Measurements from ENCODE around the gene EGFL7.
A peak's percentile ranks its signal among the peaks of the same experiment; 100 is the strongest.

The EGFL7 gene

GRCh38 chr9:136674786-136675349 is 12.2 kb downstream of the EGFL7 start:
- no peak for DNase-seq

GRCh38 chr9:136675477-136676296 is 13.0 kb downstream of the EGFL7 start:
- no peak for DNase-seq

DNA sequence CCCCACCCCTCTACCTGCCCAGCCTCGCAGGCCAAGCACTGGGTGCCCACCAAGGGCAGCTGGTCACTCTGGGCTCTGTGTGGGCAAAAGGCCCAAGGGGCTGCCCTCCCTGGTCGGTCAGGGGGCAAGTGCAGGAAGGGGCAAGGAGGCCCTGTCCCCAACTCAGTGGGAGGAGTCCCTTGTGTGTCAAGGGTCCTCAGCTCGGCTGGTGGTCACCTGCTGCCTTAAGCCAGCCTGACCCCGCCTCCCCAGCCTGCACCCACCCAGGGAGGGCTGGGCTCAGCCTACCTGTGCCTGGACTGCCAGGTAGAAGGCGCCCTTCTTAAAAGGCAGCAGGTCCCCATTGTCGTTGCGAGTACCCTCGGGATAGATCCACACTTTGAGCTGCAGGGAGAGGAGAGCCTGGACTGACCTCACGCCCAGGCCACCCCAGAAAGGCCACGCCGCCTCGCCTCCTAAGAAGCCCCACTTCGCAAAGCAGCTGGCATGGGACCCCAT is 13.6 kb downstream of the EGFL7 start:
- no peak for DNase-seq

GRCh38 chr9:136676920-136677686 is 14.4 kb downstream of the EGFL7 start:
- DNase-seq: no peak

GRCh38 chr9:136678034-136678433 is 15.3 kb downstream of the EGFL7 start:
- DNase-seq: no peak

GRCh38 chr9:136678624-136679023 is 15.9 kb downstream of the EGFL7 start:
- no peak for DNase-seq

- no peak for DNase-seq
Measured at GRCh38 chr9:136679431-136679941, 16.8 kb downstream of the EGFL7 start.

GRCh38 chr9:136681029-136681428 is 18.3 kb downstream of the EGFL7 start:
- no peak for DNase-seq

DNA sequence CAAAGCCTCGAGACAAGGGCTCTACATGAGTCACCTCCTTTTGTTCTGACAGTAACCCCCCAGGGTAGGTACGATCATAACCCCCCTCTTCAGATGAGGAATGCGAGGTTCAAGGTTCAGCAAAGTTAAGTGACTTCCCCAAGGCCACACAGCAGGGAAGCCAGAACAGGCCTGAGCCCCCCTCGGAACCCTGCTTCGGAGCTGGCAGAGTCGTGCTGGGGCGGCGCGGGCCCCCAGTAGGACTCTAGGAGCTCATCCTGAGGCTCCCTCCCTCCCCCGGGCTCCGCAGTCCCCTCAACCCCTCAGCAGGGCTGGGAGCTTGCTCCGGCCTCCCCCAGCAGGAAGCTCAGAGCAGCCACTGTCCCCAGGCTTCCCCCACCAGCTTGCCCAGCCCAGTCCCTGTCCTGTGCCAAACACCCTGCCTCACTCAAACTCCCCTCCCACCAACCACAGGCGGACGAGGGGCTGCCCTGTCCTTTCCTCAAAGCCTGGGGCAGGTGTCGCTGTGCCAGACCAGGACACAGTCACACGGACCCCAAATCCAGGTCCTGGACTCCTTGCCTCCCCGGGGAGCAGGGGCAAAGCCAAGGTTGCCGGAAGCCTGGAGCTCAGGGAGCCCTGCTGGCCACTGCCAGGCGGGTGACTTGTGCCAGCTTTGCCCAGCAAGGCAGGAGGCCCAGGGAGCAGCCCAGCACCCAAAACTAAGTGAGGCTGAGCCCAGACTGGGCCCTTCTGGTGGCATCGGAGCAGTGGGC is 19.4 kb downstream of the EGFL7 start:
- no peak for DNase-seq

- DNase-seq: no peak
Measured at GRCh38 chr9:136682710-136683109, 20.0 kb downstream of the EGFL7 start.

GRCh38 chr9:136683173-136683745 is 20.5 kb downstream of the EGFL7 start:
- no peak for DNase-seq

- DNase-seq: no peak
Measured at GRCh38 chr9:136683755-136684154, 21.0 kb downstream of the EGFL7 start.

- DNase-seq: no peak
Measured at GRCh38 chr9:136684339-136684738, 21.6 kb downstream of the EGFL7 start.

DNA sequence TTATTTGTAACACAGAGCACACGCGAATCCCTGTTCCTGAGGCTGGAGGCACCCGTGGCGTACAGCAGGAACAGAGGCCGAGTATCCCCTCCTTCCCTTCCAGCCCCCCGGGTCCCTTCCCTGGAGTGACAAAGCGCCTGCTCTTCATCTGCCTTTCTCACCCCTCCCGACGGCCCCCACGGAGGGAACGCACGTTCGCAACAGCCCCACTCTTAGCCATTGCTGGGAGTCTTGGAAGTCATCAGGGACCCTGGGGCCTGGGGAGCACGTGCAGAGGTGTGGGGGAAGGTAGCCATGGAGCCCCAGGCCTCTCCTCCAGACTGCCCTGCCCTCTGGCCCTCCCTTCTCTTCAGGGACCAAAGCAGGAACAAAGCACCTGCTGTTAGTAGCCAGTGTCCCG is 22.1 kb downstream of the EGFL7 start:
- DNase-seq: no peak

DNA sequence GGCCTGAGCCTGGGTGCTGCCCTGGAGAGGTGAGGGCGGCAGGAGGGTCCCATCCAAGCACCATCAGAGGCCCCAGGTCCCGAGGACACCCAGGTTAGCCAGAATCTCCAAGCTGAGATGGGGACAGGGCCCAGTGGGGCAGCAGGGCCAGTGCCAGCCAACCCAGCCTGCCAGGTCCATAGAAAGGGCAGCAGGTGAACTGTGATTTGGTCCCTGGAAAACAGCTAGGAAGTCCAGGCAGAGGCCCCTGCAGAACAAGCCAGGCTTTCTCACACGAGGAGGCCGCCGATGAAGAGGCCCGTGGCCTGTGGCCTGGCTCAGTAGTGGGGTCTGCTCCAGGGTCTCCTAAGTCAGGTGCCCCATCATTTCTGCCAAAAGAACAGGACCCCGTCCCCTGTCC is 22.5 kb downstream of the EGFL7 start:
- no peak for DNase-seq

DNA sequence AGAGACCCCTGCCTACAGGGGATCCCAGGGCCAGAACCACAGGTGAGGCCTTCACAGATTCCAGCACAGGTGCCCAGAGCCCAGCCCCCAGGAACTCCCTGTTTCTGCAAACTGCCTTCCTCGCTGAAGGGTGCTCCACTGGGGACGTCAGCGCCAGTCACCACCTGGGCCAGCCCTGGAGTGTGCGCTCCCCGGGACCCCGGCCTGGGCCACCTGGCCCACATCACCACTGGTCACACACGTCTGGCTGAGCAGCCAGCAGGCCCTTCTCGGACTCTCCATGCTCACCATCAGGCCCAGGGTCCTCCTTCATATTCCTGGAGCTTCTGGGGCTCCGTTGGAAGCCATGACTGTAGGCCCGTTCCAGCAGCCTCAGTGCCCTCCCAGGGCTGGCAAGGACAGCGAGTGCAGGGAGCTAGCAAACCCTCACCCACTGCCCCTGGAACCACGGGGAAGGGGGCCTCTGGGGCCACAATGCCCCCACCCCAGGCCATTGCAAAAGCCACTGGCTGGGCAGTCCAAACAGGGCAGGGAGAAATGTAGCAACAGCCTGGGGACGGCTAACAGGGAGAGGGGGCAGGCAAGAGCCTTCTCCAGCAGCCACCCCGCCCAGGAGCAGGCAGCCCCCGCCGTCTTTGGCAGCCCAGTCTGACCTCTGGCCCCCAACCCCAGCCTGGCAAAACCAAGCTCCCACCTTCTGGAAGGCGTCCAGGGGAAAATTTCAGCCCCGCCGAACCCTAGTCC is 23.2 kb downstream of the EGFL7 start:
- peak in 1 of 2 experiments; percentile 36 for DNase-seq

GRCh38 chr9:136686534-136686793 is 23.7 kb downstream of the EGFL7 start:
- DNase-seq: no peak

- DNase-seq: peak; percentile 63 to 67
Measured at GRCh38 chr9:136686794-136687711, 24.3 kb downstream of the EGFL7 start, which contains the start of gene AGPAT2. AGPAT2 (minus strand) TSS chr9:136687457; CDS start chr9:136687357, 100 bp downstream.

DNA sequence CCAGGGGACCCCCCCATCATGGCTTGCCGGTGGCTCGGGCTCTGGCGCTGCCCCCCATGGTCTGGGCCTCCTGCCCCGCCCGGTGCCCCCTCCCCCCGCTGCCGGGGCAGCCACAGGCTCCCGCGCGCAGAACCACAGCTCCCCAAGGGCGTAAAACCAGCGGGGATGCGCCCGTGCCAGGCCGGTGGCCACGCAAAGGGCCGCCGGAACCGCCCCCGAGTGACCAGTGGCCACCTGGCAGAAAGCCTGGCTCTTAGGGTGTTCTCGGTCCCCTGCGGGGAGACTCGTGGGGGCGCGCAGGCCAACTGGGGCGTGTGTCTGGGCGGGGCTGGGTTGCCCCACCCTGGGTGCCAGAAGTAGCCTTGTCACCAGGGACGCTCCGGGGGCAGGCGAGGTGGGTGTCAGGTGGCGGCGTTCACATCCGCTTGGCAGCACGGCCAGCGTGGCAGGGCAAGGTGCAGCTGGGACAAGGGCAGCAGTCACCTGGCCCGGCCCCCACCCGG is 25.1 kb downstream of the EGFL7 start:
- no peak for DNase-seq

Measured in AML-193 (cell line).